PFSK-1 (cell line): ENCODE results near the gene LONRF2.

ENCODE experiments used
- FOXP2 ChIP-seq: optimal IDR thresholded peaks from 2 replicates; pipeline ENCODE3; 2011; ENCODE audit warnings: borderline replicate concordance, control low read depth, inconsistent platforms; ENCODE audit not compliant: insufficient read depth; ENCODE audit errors: extremely low read length, extremely low read depth
- POLR2AphosphoS5 ChIP-seq: IDR thresholded peaks from 2 replicates; pipeline ENCODE4 v1.6.1; 2012; ENCODE audit warnings: low read depth, mild to moderate bottlenecking, control low read depth, low read length, moderate library complexity
- REST ChIP-seq, 2 experiments: IDR thresholded peaks; 2 replicates each; pipeline versions ENCODE4 v1.6.1 to v1.8.0; 2011 to 2012; ENCODE audit warnings: low read depth in 2 of 2, low read length in 2 of 2, control low read depth in 1 of 2, inconsistent platforms in 1 of 2, mild to moderate bottlenecking in 1 of 2, moderate library complexity in 1 of 2; ENCODE audit not compliant: insufficient read depth in 1 of 2
- SIN3A ChIP-seq: IDR thresholded peaks from 2 replicates; pipeline ENCODE4 v1.6.1; 2012; ENCODE audit warnings: mild to moderate bottlenecking, low read length, moderate library complexity, borderline replicate concordance; ENCODE audit not compliant: insufficient read depth
- TAF1 ChIP-seq: IDR thresholded peaks from 2 replicates; pipeline ENCODE4 v1.6.1; 2012; ENCODE audit warnings: low read length, control low read depth, borderline replicate concordance; ENCODE audit not compliant: insufficient read depth

GRCh38 chr2:100246163-100247145, 75.8 kb downstream of the LONRF2 start:
- TF ChIP-seq TAF1 (no peak), POLR2AphosphoS5 (no peak), SIN3A (no peak), REST (IDR thresholded peaks at IDR 0.05; ENCODE audit: insufficient read depth in 1 of 2, low read depth in 2 of 2, low read length in 2 of 2) (no peak), FOXP2 (no peak)
